Breast epithelium (tissue), 3 donors: ENCODE data around the gene EIF4G1.

Source experiments
- CTCF ChIP-seq, 3 donors: fragments of 450-650 bp; IDR thresholded peaks; one replicate each; pipeline ENCODE4 v1.5.1; 2016 to 2017; ENCODE audit warnings: antibody characterized with exemption in 3 of 3, mild to moderate bottlenecking in 3 of 3, moderate library complexity in 3 of 3
- POLR2A ChIP-seq: fragments of 450-650 bp; IDR thresholded peaks from one replicate; pipeline ENCODE4 v1.6.1; 2016; ENCODE audit warnings: antibody characterized with exemption, mild to moderate bottlenecking, moderate library complexity
- POLR2AphosphoS5 ChIP-seq, 3 donors: sonication (generic); formaldehyde crosslinking; IDR thresholded peaks; one replicate each; pipeline ENCODE4 v1.6.1; 2017; ENCODE audit warnings: antibody characterized with exemption in 3 of 3

- TF ChIP-seq CTCF (IDR thresholded peaks at IDR 0.05) (no peak), POLR2A (no peak), POLR2AphosphoS5 (IDR thresholded peaks at IDR 0.05) (no peak)
Observed at GRCh38 chr3:184275381-184275701, 39.1 kb upstream of the EIF4G1 start.
